OCI-M2 (cell line): ENCODE measurements around the gene CPNE4.
"Not testable (repeated sequence)": the region's sequence is repeated elsewhere in the genome, so short reads cannot be mapped to it uniquely, and the experiment has no call there.

Experiments used
- DNase-seq: peaks from one replicate; lab custom pipeline; 2025; ENCODE audit not compliant: unreplicated experiment; lab: John Stamatoyannopoulos, UW

Gene CPNE4

GRCh38 chr3:132034486-132035464 lies at the start of gene CPNE4:
Gene CPNE4 (minus strand): TSS chr3:132035014.
- peak; percentile 40 for DNase-seq

- no peak for DNase-seq
These were observed 48.9 kb upstream of the CPNE4 start for GRCh38 chr3:132083583-132084279.

GRCh38 chr3:132083159-132083558 lies 48.3 kb upstream of the CPNE4 start:
- DNase-seq: no peak

- no peak for DNase-seq
These were observed 44.3 kb upstream of the CPNE4 start for GRCh38 chr3:132079147-132079546.

GRCh38 chr3:132073771-132074170 lies 39.0 kb upstream of the CPNE4 start:
- no peak for DNase-seq

DNA sequence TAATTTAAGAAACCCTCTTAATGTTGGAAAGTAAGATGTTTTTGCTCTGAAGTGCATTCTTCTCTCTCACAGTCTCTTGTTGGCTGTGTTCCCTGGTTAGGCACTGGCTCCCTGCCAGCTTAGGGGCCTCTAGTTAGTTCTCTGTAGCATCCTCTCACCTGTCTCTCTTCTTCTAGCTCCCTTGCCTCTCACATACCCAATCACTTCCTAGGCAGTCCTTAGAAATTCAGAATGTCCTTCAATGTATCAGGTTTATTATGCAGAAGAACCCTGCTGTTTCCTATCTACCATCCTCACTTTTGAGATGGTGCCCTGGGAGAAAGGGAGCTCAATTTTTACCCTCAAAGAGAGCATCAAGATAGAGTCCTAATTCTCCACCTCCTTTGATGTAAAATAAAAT lies 36.2 kb upstream of the CPNE4 start:
- DNase-seq: no peak

DNA sequence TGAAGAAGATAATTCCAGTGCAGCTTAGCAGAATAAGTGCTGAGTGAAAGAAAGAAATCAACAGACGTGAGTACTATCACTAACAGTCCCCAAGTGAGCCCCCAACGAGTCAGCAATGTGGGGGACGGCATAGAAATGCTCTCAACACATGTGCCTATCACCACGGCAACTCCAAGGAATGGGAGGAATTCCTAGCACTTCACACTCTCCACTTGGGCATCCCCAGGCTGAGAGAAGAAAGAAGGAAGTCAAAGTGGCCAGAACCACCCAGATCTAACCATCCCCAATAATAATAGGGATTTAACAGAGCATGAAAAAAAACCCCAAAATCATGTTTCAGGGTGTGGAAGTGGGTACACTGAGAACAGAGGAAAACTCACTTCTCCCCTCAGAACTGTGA lies 29.3 kb upstream of the CPNE4 start:
- DNase-seq: no peak

GRCh38 chr3:132062535-132062934 lies 27.7 kb upstream of the CPNE4 start:
- no peak for DNase-seq

GRCh38 chr3:132055872-132056271 lies 21.1 kb upstream of the CPNE4 start:
- DNase-seq: no peak

DNA sequence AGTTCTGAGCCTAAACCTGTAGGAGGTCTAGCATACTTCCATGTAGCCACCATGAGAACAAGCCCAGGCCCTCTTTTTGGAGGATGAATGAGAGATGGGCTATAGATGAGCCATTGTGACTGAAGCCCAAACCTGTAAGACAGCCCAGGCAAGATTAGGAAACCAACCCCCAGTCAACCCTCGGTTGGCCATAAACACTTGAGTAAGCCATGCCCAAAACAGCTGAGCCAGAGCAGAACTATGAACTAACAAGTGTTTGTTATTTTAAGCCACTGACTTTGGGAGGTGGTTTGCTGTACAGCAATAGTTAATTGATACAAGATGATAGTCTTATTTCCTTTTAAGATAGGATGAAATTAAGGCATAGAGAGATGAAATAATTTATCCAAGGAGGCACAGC lies 12.4 kb upstream of the CPNE4 start:
- no peak for DNase-seq

- DNase-seq: not testable (repeated sequence)
These were observed 10.1 kb upstream of the CPNE4 start for GRCh38 chr3:132044874-132045273.

DNA sequence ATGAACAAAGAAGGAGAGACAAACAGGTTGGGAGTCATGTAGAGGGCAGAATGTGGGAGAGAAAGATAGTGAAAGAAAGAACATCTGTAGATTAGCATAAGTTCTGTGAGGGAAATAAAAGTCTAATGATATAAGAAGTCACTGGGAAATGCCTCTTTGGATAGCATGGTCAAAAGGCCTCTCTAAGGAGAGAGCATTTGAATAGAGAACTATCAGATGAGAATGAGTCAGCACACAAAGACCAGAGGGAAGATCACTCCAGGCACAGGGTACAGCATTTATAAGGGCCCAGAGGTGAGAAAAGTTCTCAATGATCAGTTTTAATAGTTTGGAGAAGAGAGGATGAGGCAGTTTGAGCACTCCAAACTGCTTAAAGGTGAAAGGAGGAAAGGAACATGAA lies 7.9 kb upstream of the CPNE4 start:
- DNase-seq: no peak

DNA sequence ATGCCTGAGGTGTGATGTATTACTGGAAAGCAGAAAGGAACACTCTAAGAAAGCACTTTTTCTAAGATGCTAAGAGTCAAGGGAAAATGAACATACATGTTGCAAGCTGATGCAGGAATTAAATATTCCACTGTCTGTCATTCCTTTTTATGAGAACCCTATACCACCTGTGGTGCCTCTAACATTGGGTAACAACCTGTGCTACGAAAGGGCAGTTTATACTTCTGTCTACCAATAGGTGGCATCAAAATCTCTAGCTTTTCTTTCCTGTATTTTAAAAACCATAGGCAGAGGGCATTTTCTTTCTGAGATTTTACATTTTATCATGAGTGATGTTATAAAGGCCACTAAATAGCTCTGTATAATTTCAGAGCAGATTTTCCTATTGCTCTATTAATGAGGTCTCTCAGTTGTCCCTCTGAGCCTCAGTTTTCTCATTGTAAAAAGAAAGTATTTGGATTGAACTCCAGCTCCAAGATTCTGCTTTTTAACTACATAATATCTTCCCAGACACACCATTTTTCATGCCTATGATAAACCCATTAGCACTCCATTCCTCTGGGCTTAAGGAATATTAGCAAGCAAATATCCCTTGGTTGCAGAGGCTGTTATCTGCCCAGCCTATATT lies 3.5 kb upstream of the CPNE4 start:
- no peak for DNase-seq

GRCh38 chr3:132037581-132037980 lies 2.8 kb upstream of the CPNE4 start:
- no peak for DNase-seq

GRCh38 chr3:132037056-132037455 lies 2.2 kb upstream of the CPNE4 start:
- no peak for DNase-seq

DNA sequence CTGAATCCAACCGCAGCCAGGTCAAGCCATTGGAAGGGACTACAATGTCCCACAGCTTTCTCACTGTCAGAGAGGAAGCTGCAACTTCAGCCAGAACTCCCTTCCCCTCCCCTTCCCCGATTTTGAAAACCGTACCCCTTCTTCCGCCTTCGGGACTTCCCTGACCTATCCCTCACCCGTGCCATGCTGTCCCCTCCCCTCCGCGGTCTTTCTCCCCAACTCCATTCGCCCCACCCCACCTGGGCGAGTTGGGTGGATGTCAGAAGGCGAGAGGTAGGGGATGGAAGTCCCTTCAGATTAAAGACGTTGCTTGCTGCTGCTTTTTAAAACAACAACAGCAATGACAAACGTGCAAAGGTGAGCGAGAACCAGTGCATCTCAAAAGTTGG lies 723 bp downstream of the CPNE4 start:
- no peak for DNase-seq

GRCh38 chr3:132033471-132033870 lies 1.3 kb downstream of the CPNE4 start:
- DNase-seq: no peak

- DNase-seq: no peak
These were observed 1.9 kb downstream of the CPNE4 start for GRCh38 chr3:132032959-132033358.

- peak; percentile 21 for DNase-seq
These were observed 5.5 kb downstream of the CPNE4 start for GRCh38 chr3:132029182-132029902.

GRCh38 chr3:132022914-132023313 lies 11.9 kb downstream of the CPNE4 start:
- DNase-seq: no peak

GRCh38 chr3:132020058-132020457 lies 14.8 kb downstream of the CPNE4 start:
- DNase-seq: no peak
